Left lung (tissue), 10 donors: ENCODE measurements around the gene NF2. TPM values are rescaled to one million over a fixed set of nuclear protein-coding genes. Genes with fewer than 3 reads are reported as not detected.

Experiments
- ATAC-seq: fragments of 200-7000 bp; cut with Tn5 transposase; one replicate; pipeline ENCODE4 v1.9.1; 2020; ENCODE audit warnings: moderate library complexity
- DNase-seq, 4 donors: peaks; one replicate each; pipeline ENCODE4 v3.0.0-alpha.2; 2013 to 2020
- H3K27ac ChIP-seq, 2 donors: fragments of 200-600 bp; sonication (generic) in 1 of 2; one replicate each; pipeline versions ENCODE4 v1.5.0 to v1.8.0; 2020 to 2021
- H3K27me3 ChIP-seq, 2 donors: fragments of 200-600 bp; sonication (generic) in 1 of 2; one replicate each; pipeline versions ENCODE4 v1.5.0 to v1.8.0; 2020 to 2021
- H3K36me3 ChIP-seq, 2 donors: fragments of 200-600 bp; sonication (generic) in 1 of 2; one replicate each; pipeline versions ENCODE4 v1.5.0 to v1.8.0; 2020 to 2021
- H3K4me1 ChIP-seq, 2 donors: fragments of 200-600 bp; one replicate each; pipeline ENCODE4 v1.8.0; 2021
- H3K4me3 ChIP-seq, 2 donors: fragments of 200-600 bp; sonication (generic) in 1 of 2; one replicate each; pipeline versions ENCODE4 v1.5.0 to v1.8.0; 2020 to 2021; ENCODE audit warnings: mild to moderate bottlenecking in 1 of 2
- H3K9me3 ChIP-seq, 2 donors: fragments of 200-600 bp; sonication (generic) in 1 of 2; one replicate each; pipeline versions ENCODE4 v1.5.0 to v1.8.0; 2020 to 2021
- intact Hi-C, 2 donors: fragments of 100-400 bp; cut with DNase I; formaldehyde crosslinking; loops; one replicate each; pipeline versions ENCODE4 v1.11.2 to v1.14.2; 2022
- polyA plus RNA-seq, 6 donors: library from polyadenylated mRNA; unstranded; fragments of 120-200 nt; gene quantifications; one replicate each; pipeline ENCODE4 v1.2.1, GENCODE V29; 2013; ENCODE audit not compliant: insufficient read length in 6 of 6
- total RNA-seq, 2 donors: library from RNA; stranded (reverse); fragmentation: NEBNext Ultra II Directional; extraction: Animal tissue kit (Norgen Biotek cat#: 25700); gene quantifications; one replicate each; pipeline ENCODE4 v1.2.1, GENCODE V29; 2021
- TF ChIP-seq, protein P1 (sequence below), 2 donors: fragments of 200-600 bp; sonication (generic) in 1 of 2; IDR thresholded peaks; one replicate each; pipeline versions ENCODE4 v1.5.0 to v1.8.0; 2021; ENCODE audit warnings: antibody characterized with exemption in 2 of 2
- donor health status: DM: no; HTN: yes; CAD: no.
- donor health status: DM: no; HTN: no; CAD: no.

Gene NF2
- total and polyA plus RNA-seq, 8 donors = 20.1 to 65.3 (median 23.4) TPM

- no peak overlapping the region for H3K27ac ChIP-seq
- no peak overlapping the region for H3K4me3 ChIP-seq
- intact Hi-C loops = no loop called here
- no peak for DNase-seq
- TF ChIP-seq, protein P1, sequence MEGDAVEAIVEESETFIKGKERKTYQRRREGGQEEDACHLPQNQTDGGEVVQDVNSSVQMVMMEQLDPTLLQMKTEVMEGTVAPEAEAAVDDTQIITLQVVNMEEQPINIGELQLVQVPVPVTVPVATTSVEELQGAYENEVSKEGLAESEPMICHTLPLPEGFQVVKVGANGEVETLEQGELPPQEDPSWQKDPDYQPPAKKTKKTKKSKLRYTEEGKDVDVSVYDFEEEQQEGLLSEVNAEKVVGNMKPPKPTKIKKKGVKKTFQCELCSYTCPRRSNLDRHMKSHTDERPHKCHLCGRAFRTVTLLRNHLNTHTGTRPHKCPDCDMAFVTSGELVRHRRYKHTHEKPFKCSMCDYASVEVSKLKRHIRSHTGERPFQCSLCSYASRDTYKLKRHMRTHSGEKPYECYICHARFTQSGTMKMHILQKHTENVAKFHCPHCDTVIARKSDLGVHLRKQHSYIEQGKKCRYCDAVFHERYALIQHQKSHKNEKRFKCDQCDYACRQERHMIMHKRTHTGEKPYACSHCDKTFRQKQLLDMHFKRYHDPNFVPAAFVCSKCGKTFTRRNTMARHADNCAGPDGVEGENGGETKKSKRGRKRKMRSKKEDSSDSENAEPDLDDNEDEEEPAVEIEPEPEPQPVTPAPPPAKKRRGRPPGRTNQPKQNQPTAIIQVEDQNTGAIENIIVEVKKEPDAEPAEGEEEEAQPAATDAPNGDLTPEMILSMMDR (IDR thresholded peaks at IDR 0.05) = no peak
- H3K27me3 ChIP-seq = no peaks in the 10 kb centered on the region
- H3K4me1 ChIP-seq = peaks cover 31 to 70% of the 10 kb centered on the region in 2 donors
- no peaks in the 10 kb centered on the region for H3K36me3 ChIP-seq
- ATAC-seq = peak; percentile 29
- no peaks in the 10 kb centered on the region for H3K9me3 ChIP-seq
These were observed 23.2 kb downstream of the NF2 start for GRCh38 chr22:29626497-29627195.

DNA sequence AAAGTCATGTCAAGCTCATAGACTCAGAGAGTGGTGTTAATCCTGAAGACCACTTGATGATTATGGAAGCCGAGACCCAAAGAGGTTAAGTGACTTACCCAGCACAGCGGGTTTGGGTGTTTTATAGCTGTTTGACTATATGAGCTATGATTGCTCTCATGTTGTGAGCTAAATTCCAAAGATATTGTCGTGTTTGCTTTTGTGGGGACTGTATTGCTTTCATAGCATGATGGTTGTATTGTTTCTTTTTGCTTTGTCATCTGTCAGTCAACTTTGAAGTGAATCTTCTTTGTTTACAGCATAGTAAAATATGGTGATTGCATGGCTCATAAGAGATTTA, 23.7 kb downstream of the NF2 start:
- ATAC-seq (no peak), DNase-seq (no peak)
- no peaks in the 10 kb centered on the region for H3K27me3 ChIP-seq
- H3K27ac ChIP-seq = no peak overlapping the region
- intact Hi-C loops = no loop called here
- TF ChIP-seq, protein P1 (IDR thresholded peaks at IDR 0.05) = no peak
- no peak overlapping the region for H3K4me3 ChIP-seq
- no peaks in the 10 kb centered on the region for H3K9me3 ChIP-seq
- H3K4me1 ChIP-seq = peaks cover 26 to 65% of the 10 kb centered on the region in 2 donors
- no peaks in the 10 kb centered on the region for H3K36me3 ChIP-seq

DNA sequence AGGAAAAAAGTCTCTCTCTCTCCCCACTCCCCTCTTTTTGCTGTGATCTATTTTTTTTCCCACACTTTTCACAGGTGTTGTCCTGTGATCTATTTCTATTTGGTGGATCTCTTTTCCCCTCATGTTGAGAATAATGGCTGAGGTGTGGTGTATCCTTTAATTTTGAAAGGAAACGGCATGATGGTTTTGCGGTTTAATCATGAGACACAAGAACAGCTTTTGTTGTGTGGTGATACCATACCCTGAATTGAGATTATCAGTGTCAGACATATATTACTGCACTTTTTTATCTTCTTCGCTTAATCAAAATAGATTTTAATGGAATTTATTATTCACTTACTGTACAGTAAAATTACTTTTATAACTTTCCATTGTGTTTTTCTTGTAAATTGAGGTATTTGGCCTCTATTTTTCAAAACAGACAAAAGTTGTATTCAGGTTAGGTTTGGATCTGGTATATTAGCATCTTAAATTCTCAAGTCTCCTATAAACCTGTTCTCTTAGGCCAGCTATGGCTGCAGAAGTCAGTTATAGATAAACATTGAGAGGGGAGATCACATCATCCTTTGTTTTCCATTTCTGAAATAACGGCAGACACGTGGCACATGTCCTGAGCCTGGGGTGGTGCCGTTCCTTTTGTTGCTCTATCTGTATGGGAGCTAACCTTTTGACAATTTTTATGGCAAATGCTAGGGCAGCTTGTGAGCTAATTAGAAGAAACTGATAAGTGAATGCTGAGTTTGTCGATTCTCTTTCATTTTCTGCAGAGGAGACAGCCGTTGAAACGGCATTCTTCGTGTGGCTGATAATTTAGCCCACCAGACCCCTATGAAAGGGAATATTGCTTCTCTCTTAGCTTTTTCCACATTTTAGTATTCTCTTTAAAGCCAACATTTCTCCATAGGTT, 25.8 kb downstream of the NF2 start:
- Histone ChIP-seq H3K36me3 (no peaks in the 10 kb centered on the region), H3K4me1 (peaks cover 21 to 51% of the 10 kb centered on the region in 2 donors), H3K4me3 (no peak overlapping the region), H3K27ac (no peak overlapping the region), H3K9me3 (no peaks in the 10 kb centered on the region), H3K27me3 (no peaks in the 10 kb centered on the region)
- no peak for ATAC-seq
- TF ChIP-seq, protein P1 (IDR thresholded peaks at IDR 0.05) = no peak
- DNase-seq = no peak
- intact Hi-C loops = no loop called here

DNA sequence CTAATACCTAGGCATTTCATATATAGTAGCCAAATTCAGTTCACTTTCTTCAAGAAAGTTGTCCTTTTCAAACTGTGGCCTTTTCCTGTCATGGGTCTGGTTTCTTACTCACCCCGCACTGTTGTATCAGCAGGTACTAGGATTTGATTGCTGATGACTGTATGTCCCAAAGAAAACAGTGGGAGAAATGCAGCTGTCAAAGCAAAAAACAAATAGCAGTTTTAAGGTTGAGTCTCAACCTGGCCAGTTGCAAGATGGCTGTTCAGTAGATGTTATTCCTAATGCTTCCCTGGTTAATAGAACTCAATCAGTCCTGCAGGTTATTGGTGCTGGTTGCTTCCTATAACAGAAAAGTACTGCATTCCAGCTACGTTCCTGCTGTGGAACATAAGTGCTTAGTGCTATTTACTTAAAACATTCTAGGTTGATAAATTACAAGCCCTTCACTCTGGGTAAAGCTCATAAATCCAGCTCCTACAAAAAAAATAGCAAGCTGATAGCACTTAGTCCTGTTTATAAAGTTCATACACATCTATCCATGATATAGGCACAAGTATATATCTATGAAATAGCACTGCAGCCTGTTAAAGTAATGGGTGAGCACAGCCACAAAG, 26.6 kb downstream of the NF2 start:
- ATAC-seq (peak; percentile 81), DNase-seq (no peak)
- intact Hi-C loops = loop anchor here in 1 of 2 donors (10.0 kb wide), 1 partner anchor 375 kb away; no protein-coding TSS in a partner anchor
- TF ChIP-seq, protein P1 (IDR thresholded peaks at IDR 0.05) = no peak
- H3K9me3 ChIP-seq = no peaks in the 10 kb centered on the region
- no peaks in the 10 kb centered on the region for H3K27me3 ChIP-seq
- H3K36me3 ChIP-seq = no peaks in the 10 kb centered on the region
- no peak overlapping the region for H3K4me3 ChIP-seq
- peaks cover 21 to 44% of the 10 kb centered on the region in 2 donors for H3K4me1 ChIP-seq
- no peak overlapping the region for H3K27ac ChIP-seq

DNA sequence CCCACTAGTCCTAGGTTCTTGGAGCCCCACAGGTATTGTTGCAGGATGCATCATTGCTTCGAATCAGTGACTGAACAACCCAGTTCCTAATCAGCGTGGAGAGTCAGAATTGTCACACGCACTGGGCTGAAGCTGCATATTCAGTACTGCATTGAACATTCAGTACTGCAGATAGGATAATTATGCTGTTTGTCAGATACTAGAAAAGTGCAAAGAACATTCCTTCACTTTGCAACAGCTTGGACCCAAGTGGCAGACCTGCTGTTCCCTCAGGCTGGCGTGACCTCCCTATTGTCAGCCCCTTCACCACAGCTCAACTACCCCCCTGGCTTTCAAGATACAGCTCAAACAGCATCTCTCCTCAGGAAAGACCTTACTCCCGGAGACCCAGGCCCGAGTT, 27.6 kb downstream of the NF2 start:
- no peaks in the 10 kb centered on the region for H3K36me3 ChIP-seq
- no peaks in the 10 kb centered on the region for H3K9me3 ChIP-seq
- H3K27ac ChIP-seq = no peak overlapping the region
- ATAC-seq (no peak), DNase-seq (no peak)
- intact Hi-C loops = loop anchor here in 1 of 2 donors (10.0 kb wide), 1 partner anchor 374 kb away; no protein-coding TSS in a partner anchor
- H3K27me3 ChIP-seq = no peaks in the 10 kb centered on the region
- H3K4me1 ChIP-seq = peaks cover 16 to 34% of the 10 kb centered on the region in 2 donors
- TF ChIP-seq, protein P1 (IDR thresholded peaks at IDR 0.05) = no peak
- H3K4me3 ChIP-seq = no peak overlapping the region
